Natural killer cell (primary cell): ENCODE results near the gene DIAPH3. TPM values are rescaled to one million over a fixed set of nuclear protein-coding genes. Genes with fewer than 3 reads are reported as not detected.

Source experiments
- ATAC-seq, 3 donors: fragments of 150-1000 bp in 2 of 3; fragments of 200-7000 bp in 1 of 3; cut with Tn5 transposase; 1 replicate in 1 of 3; 2 replicates in 2 of 3; pipeline ENCODE4 v1.10.0; 2021; ENCODE audit warnings: mild to moderate bottlenecking in 2 of 3, moderate library complexity in 2 of 3
- DNase-seq, 2 donors: peaks; one replicate each; pipeline versions ENCODE4 v3.0.0 to v3.0.0-alpha.2; 2013 to 2021; ENCODE audit warnings: mixed read lengths in 1 of 2
- H3K27ac ChIP-seq: one replicate; pipeline ENCODE4 v1.5.1; 2013; ENCODE audit warnings: mild to moderate bottlenecking, low read length
- H3K27me3 ChIP-seq: one replicate; pipeline ENCODE4 v1.6.1; 2013; ENCODE audit warnings: low read length; ENCODE audit not compliant: control insufficient read depth, insufficient read depth
- H3K36me3 ChIP-seq: one replicate; pipeline ENCODE4 v1.6.1; 2013; ENCODE audit warnings: low read length; ENCODE audit not compliant: control insufficient read depth, insufficient read depth
- H3K4me1 ChIP-seq: one replicate; pipeline ENCODE4 v1.6.1; 2013; ENCODE audit warnings: low read length; ENCODE audit not compliant: control insufficient read depth, insufficient read depth
- H3K4me3 ChIP-seq: one replicate; pipeline ENCODE4 v1.5.1; 2013; ENCODE audit warnings: low read length
- H3K9me3 ChIP-seq: one replicate; pipeline ENCODE4 v1.6.1; 2013; ENCODE audit warnings: low read length; ENCODE audit not compliant: control insufficient read depth, insufficient read depth
- H3K27ac Mint-ChIP-seq, 2 donors: one replicate each; pipeline ENCODE4 v1.8.0; 2022; ENCODE audit warnings: mild to moderate bottlenecking in 2 of 2, mixed read lengths in 2 of 2, moderate library complexity in 1 of 2
- H3K27me3 Mint-ChIP-seq, 2 donors: one replicate each; pipeline ENCODE4 v1.8.0; 2022; ENCODE audit warnings: low read depth in 2 of 2, mixed read lengths in 2 of 2
- H3K36me3 Mint-ChIP-seq: one replicate; pipeline ENCODE4 v1.8.0; 2022; ENCODE audit warnings: mixed read lengths
- H3K4me1 Mint-ChIP-seq, 2 donors: one replicate each; pipeline ENCODE4 v1.8.0; 2022; ENCODE audit warnings: mixed read lengths in 2 of 2
- H3K4me3 Mint-ChIP-seq: one replicate; pipeline ENCODE4 v1.8.0; 2022; ENCODE audit warnings: mild to moderate bottlenecking, moderate library complexity, mixed read lengths
- H3K9me3 Mint-ChIP-seq, 2 donors: one replicate each; pipeline ENCODE4 v1.8.0; 2022; ENCODE audit warnings: mixed read lengths in 2 of 2
- CTCF ChIP-seq: fragments of 200-600 bp; IDR thresholded peaks from one replicate; pipeline ENCODE4 v1.8.0; 2022; ENCODE audit warnings: antibody characterized with exemption
- whole genome bisulfite sequencing: methylation state at CpG from one replicate; pipeline ENCODE4 v1.1.7; 2013; ENCODE audit warnings: missing lambda C conversion rate; ENCODE audit not compliant: insufficient coverage; 5-methylcytosine and 5-hydroxymethylcytosine counted together
- intact Hi-C: fragments of 100-400 bp; cut with micrococcal nuclease; formaldehyde crosslinking; loops from one replicate; pipeline ENCODE4 v1.14.2; 2022
- total RNA-seq, 4 donors: library from RNA; stranded (reverse); fragments of 120-200 nt in 1 of 4; gene quantifications; one replicate each; pipeline versions ENCODE4 v1.2.3 to v1.2.4, GENCODE V29; 2013 to 2022

Gene DIAPH3
- total RNA-seq, 3 donors from 2014 or later (not counting 1 experiment from before 2014, with no cell fraction given), result 0.54 to 1.0 (median 0.98) TPM

- DNase-seq, result no peak
- no peak for TF ChIP-seq CTCF
- H3K4me1 Mint-ChIP-seq, result peaks cover 0 to 5% of the 10 kb centered on the region in 2 donors
- ATAC-seq, result no peak
- no peaks in the 10 kb centered on the region for H3K27me3 Mint-ChIP-seq
- Histone ChIP-seq H3K36me3 (no peaks in the 10 kb centered on the region), H3K27ac (no peak overlapping the region), H3K4me3 (no peak overlapping the region), H3K4me1 (no peaks in the 10 kb centered on the region), H3K27me3 (no peaks in the 10 kb centered on the region), H3K9me3 (no peaks in the 10 kb centered on the region)
- no peak overlapping the region for H3K27ac Mint-ChIP-seq
- H3K36me3 Mint-ChIP-seq, result no peaks in the 10 kb centered on the region
- 98% methylated on average over 6 of the region's 6 CpGs for WGBS
- H3K4me3 Mint-ChIP-seq, result no peak overlapping the region
- intact Hi-C loops, result loop anchor here (2.0 kb wide), 1 partner anchor 33 kb away; no protein-coding TSS in a partner anchor
- H3K9me3 Mint-ChIP-seq, result no peaks in the 10 kb centered on the region
These were observed 187.8 kb downstream of the DIAPH3 start for GRCh38 chr13:59975807-59976435.

GRCh38 chr13:59970847-59971246 is 192.9 kb downstream of the DIAPH3 start:
- DNase-seq (no peak), ATAC-seq (no peak)
- Histone ChIP-seq H3K36me3 (no peaks in the 10 kb centered on the region), H3K9me3 (no peaks in the 10 kb centered on the region), H3K4me3 (no peak overlapping the region), H3K27me3 (no peaks in the 10 kb centered on the region), H3K27ac (no peak overlapping the region), H3K4me1 (no peaks in the 10 kb centered on the region)
- Mint-ChIP-seq H3K27ac (no peak overlapping the region), H3K36me3 (no peaks in the 10 kb centered on the region), H3K4me1 (no peaks in the 10 kb centered on the region), H3K27me3 (no peaks in the 10 kb centered on the region), H3K4me3 (no peak overlapping the region), H3K9me3 (no peaks in the 10 kb centered on the region)
- 100% methylated on average over 3 of the region's 3 CpGs for WGBS
- intact Hi-C loops, result no loop called here
- TF ChIP-seq CTCF, result no peak

GRCh38 chr13:59963827-59964226 is 199.9 kb downstream of the DIAPH3 start:
- DNase-seq (no peak), ATAC-seq (no peak)
- no peak overlapping the region for H3K4me3 Mint-ChIP-seq
- Histone ChIP-seq H3K4me1 (no peaks in the 10 kb centered on the region), H3K9me3 (no peaks in the 10 kb centered on the region), H3K36me3 (no peaks in the 10 kb centered on the region), H3K27ac (no peak overlapping the region), H3K27me3 (no peaks in the 10 kb centered on the region), H3K4me3 (no peak overlapping the region)
- H3K27ac Mint-ChIP-seq, result no peak overlapping the region
- H3K4me1 Mint-ChIP-seq, result no peaks in the 10 kb centered on the region
- no peak for TF ChIP-seq CTCF
- 88% methylated on average over 1 of the region's 2 CpGs for WGBS
- H3K27me3 Mint-ChIP-seq, result no peaks in the 10 kb centered on the region
- no peaks in the 10 kb centered on the region for H3K9me3 Mint-ChIP-seq
- intact Hi-C loops, result no loop called here
- H3K36me3 Mint-ChIP-seq, result no peaks in the 10 kb centered on the region

- no peak for ATAC-seq
These were observed 200.3 kb downstream of the DIAPH3 start for GRCh38 chr13:59963383-59963782.

More at GRCh38 chr13:59963383-59963782, 200.3 kb downstream of the DIAPH3 start:
- no peaks in the 10 kb centered on the region for H3K9me3 Mint-ChIP-seq
- intact Hi-C loops, result no loop called here
- Histone ChIP-seq H3K4me1 (no peaks in the 10 kb centered on the region), H3K4me3 (no peak overlapping the region), H3K36me3 (no peaks in the 10 kb centered on the region), H3K27me3 (no peaks in the 10 kb centered on the region), H3K9me3 (no peaks in the 10 kb centered on the region), H3K27ac (no peak overlapping the region)
- H3K27me3 Mint-ChIP-seq, result no peaks in the 10 kb centered on the region
- H3K4me1 Mint-ChIP-seq, result no peaks in the 10 kb centered on the region
- no peaks in the 10 kb centered on the region for H3K36me3 Mint-ChIP-seq
- no peak overlapping the region for H3K4me3 Mint-ChIP-seq
- TF ChIP-seq CTCF, result no peak
- no peak overlapping the region for H3K27ac Mint-ChIP-seq
- DNase-seq, result no peak
